ENCODE data around the gene GUF1. TPM values are rescaled to one million over a fixed set of nuclear protein-coding genes. Genes with fewer than 3 reads are reported as not detected.

The GUF1 gene
- total and polyA plus RNA-seq, 10 of the 15 experiments (the other 5 are each of a cell fraction or from before 2014, with no cell fraction given) = 5.8 to 37.1 (median 24.8) TPM

- WGBS (ENCODE audit: insufficient coverage, insufficient replicate concordance, low lambda C conversion rate, missing lambda C conversion rate) = 69% methylated on average over 5 of the region's 5 CpGs
These were observed 2.9 kb upstream of the GUF1 start for GRCh38 chr4:44675366-44675765.

DNA sequence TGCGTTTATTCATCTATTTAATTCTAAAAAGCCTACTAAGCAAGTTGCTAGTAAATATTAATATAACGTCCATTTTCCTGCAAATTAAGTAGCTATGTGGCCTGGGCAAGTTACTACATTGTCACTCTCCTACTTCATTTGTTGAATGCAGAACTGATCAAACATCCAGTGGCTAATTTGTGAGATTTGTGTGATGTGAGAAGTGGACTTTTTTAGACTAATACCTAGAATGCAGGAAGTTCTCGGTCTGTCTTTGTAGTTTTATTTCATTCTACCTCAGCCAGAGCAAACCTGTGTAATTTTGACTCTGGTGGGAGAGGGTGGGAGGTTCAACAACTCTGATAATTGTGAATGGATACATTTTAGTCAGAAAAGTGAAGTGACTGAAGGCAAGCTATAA is 840 bp downstream of the GUF1 start:
- ATAC-seq (peak; percentile 27), FAIRE-seq (no peak), DNase-seq (ENCODE audit: low read depth, low spot score) (no peak)
- H3K4me1 ChIP-seq (ENCODE audit: control insufficient read depth, insufficient read depth, low read length) = no peaks in the 10 kb centered on the region; the same call in 1 of the 2 replicates
- no peaks in the 10 kb centered on the region for H3K9me3 ChIP-seq (replicated peaks; ENCODE audit: control insufficient read depth, insufficient read depth, low read length)
- peak overlapping the region; percentile 96 for H3K9ac ChIP-seq (ENCODE audit: control insufficient read depth, insufficient read depth, low read length)
- H4K20me1 ChIP-seq (ENCODE audit: control insufficient read depth, insufficient read depth) = no peaks in the 10 kb centered on the region
- POLR2A ChIA-PET = interaction anchor here (0.9 to 1.6 kb wide), 4 partner anchors 12 to 48 kb away, joined by 3 to 9 read pairs (median 4); partner anchors contain the start of gene GNPDA2
- SMC1A ChIA-PET (ENCODE audit: uncharacterized antibody, unreplicated experiment) = interaction anchor here (1.5 to 2.2 kb wide), 4 partner anchors 15 to 46 kb away, joined by 5 to 10 read pairs (median 10); no protein-coding TSS in a partner anchor
- peak overlapping the region; percentile 56 for H3K4me2 ChIP-seq (ENCODE audit: control insufficient read depth, insufficient read depth)
- CTCF ChIA-PET = interaction anchor here (1.1 to 3.1 kb wide), 3 partner anchors 10 to 31 kb away, joined by 3 to 8 read pairs (median 4); no protein-coding TSS in a partner anchor
- peaks cover 0 to 4% of the 10 kb centered on the region in 2 experiments; a peak in 1 of 4 replicates for H3K36me3 ChIP-seq (ENCODE audit: control insufficient read depth in 2 of 2, insufficient read depth in 2 of 2, low read length in 1 of 2)
- peak overlapping the region; percentile 94 for H3K27ac ChIP-seq (ENCODE audit: control insufficient read depth, insufficient read depth)
- 0% methylated on average over 3 of the region's 3 CpGs for WGBS (ENCODE audit: insufficient coverage, insufficient replicate concordance, low lambda C conversion rate, missing lambda C conversion rate)
- intact Hi-C loops (cut with micrococcal nuclease; ENCODE audit: unreplicated experiment) (loop anchor here (2.0 kb wide), 1 partner anchor 48 kb away; the partner anchor contains the start of gene GNPDA2), in situ Hi-C loops (cut with MboI) (no loop called here)
- no peaks in the 10 kb centered on the region for H3K27me3 ChIP-seq (replicated peaks in 1 of 2; ENCODE audit: control insufficient read depth in 2 of 2, insufficient read depth in 2 of 2, low read length in 1 of 2)
- 0 out of 2 replicates have a peak, but pooled peaks have one; percentile 10 for TF ChIP-seq CHD1 (IDR thresholded peaks at IDR 0.05; ENCODE audit: low read depth, low read length)
- TF ChIP-seq MTA3 (IDR thresholded peaks at IDR 0.05; ENCODE audit: borderline replicate concordance, low read length) = no peak
- peak; percentile 46; the same call in 1 of the 2 replicates for TF ChIP-seq JUNB (IDR thresholded peaks at IDR 0.05)
- RAD21 ChIA-PET (ENCODE audit: unreplicated experiment) = no interaction called here
- H3K79me2 ChIP-seq (ENCODE audit: control insufficient read depth, insufficient read depth, low read length) = peaks cover 40% of the 10 kb centered on the region
- no TSS peak for BruUV-seq (replicated peaks)
- peak overlapping the region; percentile 94 for H2AFZ ChIP-seq (ENCODE audit: control insufficient read depth, low read depth, low read length)
- H3K4me3 ChIP-seq = peak overlapping the region; percentile 85

More at GRCh38 chr4:44675366-44675765, 2.9 kb upstream of the GUF1 start:
- DNase-seq (ENCODE audit: low read depth, low spot score) (no peak), ATAC-seq (no peak), FAIRE-seq (no peak)
- Histone ChIP-seq H3K36me3 (ENCODE audit: control insufficient read depth in 2 of 2, insufficient read depth in 2 of 2, low read length in 1 of 2) (no peaks in the 10 kb centered on the region), H3K4me1 (ENCODE audit: control insufficient read depth, insufficient read depth, low read length) (no peaks in the 10 kb centered on the region), H3K27me3 (replicated peaks in 1 of 2; ENCODE audit: control insufficient read depth in 2 of 2, insufficient read depth in 2 of 2, low read length in 1 of 2) (0 out of 4 replicates have a peak, but pooled peaks cover 0 to 2% of the 10 kb centered on the region in 2 experiments), H3K4me2 (ENCODE audit: control insufficient read depth, insufficient read depth) (no peak overlapping the region), H3K9me3 (replicated peaks; ENCODE audit: control insufficient read depth, insufficient read depth, low read length) (no peaks in the 10 kb centered on the region), H3K4me3 (no peak overlapping the region), H3K9ac (ENCODE audit: control insufficient read depth, insufficient read depth, low read length) (no peak overlapping the region), H3K27ac (ENCODE audit: control insufficient read depth, insufficient read depth) (no peak overlapping the region), H2AFZ (ENCODE audit: control insufficient read depth, low read depth, low read length) (no peak overlapping the region), H4K20me1 (ENCODE audit: control insufficient read depth, insufficient read depth) (no peaks in the 10 kb centered on the region), H3K79me2 (ENCODE audit: control insufficient read depth, insufficient read depth, low read length) (peaks cover 22% of the 10 kb centered on the region)
- in situ Hi-C loops (cut with MboI) (no loop called here), intact Hi-C loops (cut with micrococcal nuclease; ENCODE audit: unreplicated experiment) (no loop called here)
- TF ChIP-seq CHD4 (IDR thresholded peaks at IDR 0.05) = no peak
- ChIA-PET SMC1A (ENCODE audit: uncharacterized antibody, unreplicated experiment) (no interaction called here), RAD21 (ENCODE audit: unreplicated experiment) (no interaction called here), CTCF (interaction anchor here (1.2 to 2.1 kb wide), 2 partner anchors 34 to 42 kb away, joined by 3 to 4 read pairs; no protein-coding TSS in a partner anchor), POLR2A (no interaction called here)
- no TSS peak for BruUV-seq (replicated peaks)
